ENCODE results near the gene COG5.
A peak's percentile ranks its signal among the peaks of the same experiment; 100 is the strongest.

COG5 gene

GRCh38 chr7:107563775-107564552 lies at the start of gene COG5, which contains the start of gene DUS4L:
Gene COG5 (minus strand): TSS chr7:107563920. CDS start chr7:107563896, 24 bp downstream.
Gene DUS4L (plus strand): TSS chr7:107563971. CDS start chr7:107567071, 3,100 bp downstream.
- FAIRE-seq, result peak; percentile 85
- DNase-seq (ENCODE audit: insufficient read length, low spot score), result peak; percentile 62

GRCh38 chr7:107613439-107613838 lies 49.7 kb upstream of the COG5 start:
- no peak for DNase-seq (ENCODE audit: insufficient read length, low spot score)
- no peak for FAIRE-seq

GRCh38 chr7:107610323-107610722 lies 46.6 kb upstream of the COG5 start:
- FAIRE-seq, result no peak

GRCh38 chr7:107609811-107610261 lies 46.1 kb upstream of the COG5 start:
- no peak for FAIRE-seq
- DNase-seq (ENCODE audit: insufficient read length, low spot score), result no peak

More at GRCh38 chr7:107610323-107610722, 46.6 kb upstream of the COG5 start:
- no peak for DNase-seq (ENCODE audit: insufficient read length, low spot score)

GRCh38 chr7:107606303-107606702 lies 42.6 kb upstream of the COG5 start:
- DNase-seq (ENCODE audit: insufficient read length, low spot score), result no peak
- no peak for FAIRE-seq

- DNase-seq (ENCODE audit: insufficient read length, low spot score), result no peak
- FAIRE-seq, result no peak
Observed at GRCh38 chr7:107605218-107605815, 41.6 kb upstream of the COG5 start.

GRCh38 chr7:107600816-107601215 lies 37.1 kb upstream of the COG5 start:
- no peak for FAIRE-seq
- no peak for DNase-seq (ENCODE audit: insufficient read length, low spot score)

GRCh38 chr7:107599262-107599661 lies 35.5 kb upstream of the COG5 start:
- DNase-seq (ENCODE audit: insufficient read length, low spot score) (no peak), FAIRE-seq (no peak)

GRCh38 chr7:107597953-107598352 lies 34.2 kb upstream of the COG5 start:
- no peak for DNase-seq (ENCODE audit: insufficient read length, low spot score)
- FAIRE-seq, result no peak

GRCh38 chr7:107597582-107597916 lies 33.8 kb upstream of the COG5 start:
- DNase-seq (ENCODE audit: insufficient read length, low spot score) (no peak), FAIRE-seq (no peak)

GRCh38 chr7:107596881-107597581 lies 33.3 kb upstream of the COG5 start:
- FAIRE-seq (peak; percentile 4), DNase-seq (ENCODE audit: insufficient read length, low spot score) (no peak)

GRCh38 chr7:107594961-107595737 lies 31.4 kb upstream of the COG5 start:
- DNase-seq (ENCODE audit: insufficient read length, low spot score) (no peak), FAIRE-seq (peak; percentile 33)

- DNase-seq (ENCODE audit: insufficient read length, low spot score) (no peak), FAIRE-seq (no peak)
Observed at GRCh38 chr7:107593025-107593410, 29.3 kb upstream of the COG5 start.

GRCh38 chr7:107592361-107593024 lies 28.8 kb upstream of the COG5 start:
- FAIRE-seq, result no peak
- DNase-seq (ENCODE audit: insufficient read length, low spot score), result no peak

- DNase-seq (ENCODE audit: insufficient read length, low spot score) (no peak), FAIRE-seq (no peak)
Observed at GRCh38 chr7:107591421-107591820, 27.7 kb upstream of the COG5 start.

GRCh38 chr7:107588529-107589130 lies 24.9 kb upstream of the COG5 start:
- DNase-seq (ENCODE audit: insufficient read length, low spot score) (no peak), FAIRE-seq (no peak)

- DNase-seq (ENCODE audit: insufficient read length, low spot score), result no peak
- no peak for FAIRE-seq
Observed at GRCh38 chr7:107584716-107585115, 21.0 kb upstream of the COG5 start.

GRCh38 chr7:107582875-107583274 lies 19.2 kb upstream of the COG5 start:
- DNase-seq (ENCODE audit: insufficient read length, low spot score) (no peak), FAIRE-seq (no peak)

GRCh38 chr7:107581387-107582013 lies 17.8 kb upstream of the COG5 start:
- FAIRE-seq, result no peak
- DNase-seq (ENCODE audit: insufficient read length, low spot score), result no peak

Measured in GM19239 (cell line).